HG03571 (cell line): ENCODE results near the gene SPATA9.

Experiments
- ATAC-seq: cut with Tn5 transposase; IDR thresholded peaks from one replicate; pipeline ENCODE4 v1.9.1; 2021; ENCODE audit not compliant: unreplicated experiment

The SPATA9 gene

DNA sequence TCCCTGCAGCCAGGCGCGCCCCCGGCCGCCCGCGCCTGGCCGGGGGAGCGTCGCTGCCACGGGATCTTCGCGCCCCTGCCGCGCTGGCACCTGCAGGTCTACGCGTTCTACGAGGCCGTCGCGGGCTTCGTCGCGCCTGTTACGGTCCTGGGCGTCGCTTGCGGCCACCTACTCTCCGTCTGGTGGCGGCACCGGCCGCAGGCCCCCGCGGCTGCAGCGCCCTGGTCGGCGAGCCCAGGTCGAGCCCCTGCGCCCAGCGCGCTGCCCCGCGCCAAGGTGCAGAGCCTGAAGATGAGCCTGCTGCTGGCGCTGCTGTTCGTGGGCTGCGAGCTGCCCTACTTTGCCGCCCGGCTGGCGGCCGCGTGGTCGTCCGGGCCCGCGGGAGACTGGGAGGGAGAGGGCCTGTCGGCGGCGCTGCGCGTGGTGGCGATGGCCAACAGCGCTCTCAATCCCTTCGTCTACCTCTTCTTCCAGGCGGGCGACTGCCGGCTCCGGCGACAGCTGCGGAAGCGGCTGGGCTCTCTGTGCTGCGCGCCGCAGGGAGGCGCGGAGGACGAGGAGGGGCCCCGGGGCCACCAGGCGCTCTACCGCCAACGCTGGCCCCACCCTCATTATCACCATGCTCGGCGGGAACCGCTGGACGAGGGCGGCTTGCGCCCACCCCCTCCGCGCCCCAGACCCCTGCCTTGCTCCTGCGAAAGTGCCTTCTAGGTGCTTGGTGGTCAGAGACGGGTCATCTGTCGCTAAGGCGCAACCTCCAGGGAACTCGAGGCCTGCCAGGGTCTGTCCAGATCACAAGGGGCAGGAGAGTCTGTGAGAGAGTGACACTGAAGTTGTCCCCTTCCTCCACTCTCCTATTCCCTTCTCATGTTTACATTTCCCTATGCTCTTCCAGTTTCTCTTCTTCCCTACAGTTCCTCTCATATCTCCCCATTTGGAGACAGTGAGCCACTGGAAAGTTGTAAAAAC, 61.6 kb downstream of the SPATA9 start:
- ATAC-seq, result peak; percentile 49

GRCh38 chr5:95620030-95620869, 62.5 kb downstream of the SPATA9 start, which contains the start of gene GPR150:
GPR150 (plus strand) TSS chr5:95620087; CDS start chr5:95620276, 189 bp downstream.
- ATAC-seq, result peak; percentile 67

DNA sequence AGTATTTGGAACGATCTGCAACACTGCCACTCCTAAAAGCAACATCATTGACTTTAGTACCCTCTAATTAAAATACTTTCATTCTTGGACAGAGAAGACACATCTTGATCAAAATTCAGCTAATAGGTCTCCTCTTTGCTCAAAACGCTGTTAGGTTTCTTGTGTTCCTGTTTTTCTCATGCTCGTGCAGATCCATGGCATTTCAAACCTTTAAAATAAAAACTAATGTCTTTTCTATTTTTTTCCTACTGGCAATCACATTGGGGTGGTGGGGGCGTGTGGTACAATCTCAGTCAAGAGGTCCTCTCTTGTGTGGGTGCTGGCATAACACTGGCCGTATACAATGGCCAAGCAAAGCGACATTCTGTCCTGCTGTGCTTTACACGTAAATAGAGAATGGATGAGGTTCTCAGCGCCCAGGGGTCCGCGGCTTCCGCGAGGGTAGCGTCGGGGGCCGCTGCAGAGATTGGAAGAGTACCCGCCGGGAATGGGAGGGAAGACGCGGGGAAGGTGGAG, 63.2 kb downstream of the SPATA9 start:
- no peak for ATAC-seq

DNA sequence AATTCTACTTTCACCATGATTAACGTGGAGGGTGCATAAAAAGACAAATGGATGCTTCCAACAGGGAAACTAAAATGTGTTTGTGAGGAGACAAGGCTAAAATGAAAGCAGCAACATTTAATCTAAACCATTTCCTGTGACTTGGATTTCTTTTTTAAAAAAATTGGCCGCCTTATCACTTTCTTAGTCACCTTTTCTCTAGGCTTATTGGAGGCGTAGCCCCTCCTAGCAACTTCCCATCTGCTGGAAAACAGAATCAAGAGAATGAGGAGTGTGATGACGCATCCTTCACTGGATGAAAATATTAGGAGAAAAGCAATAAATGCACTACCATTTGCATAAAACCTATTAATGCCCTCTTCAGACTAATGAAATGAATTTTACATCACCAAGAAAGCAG, 63.7 kb downstream of the SPATA9 start:
- ATAC-seq, result no peak

DNA sequence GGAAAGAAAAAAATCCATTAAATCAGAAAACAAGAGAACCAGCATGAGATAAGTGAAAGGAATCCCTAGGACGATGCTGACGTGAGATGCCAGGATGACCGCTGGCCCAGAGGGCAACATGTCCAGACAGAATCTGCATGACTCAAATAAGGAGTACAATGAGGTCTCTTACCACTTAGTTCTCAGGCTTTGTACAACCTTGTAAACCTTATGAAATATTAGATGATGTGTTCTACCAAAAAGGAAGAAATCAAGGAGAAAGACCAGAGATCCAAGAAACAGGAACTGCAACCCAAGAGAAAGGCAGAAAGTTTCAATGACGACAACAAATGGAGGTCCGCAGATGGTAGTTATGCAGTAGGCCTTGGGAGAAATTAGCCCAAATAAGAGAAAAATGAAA, 65.7 kb downstream of the SPATA9 start:
- no peak for ATAC-seq

- ATAC-seq, result peak; percentile 43
Observed at GRCh38 chr5:95615164-95615467, 67.7 kb downstream of the SPATA9 start.

GRCh38 chr5:95613514-95613913, 69.3 kb downstream of the SPATA9 start:
- ATAC-seq, result no peak

DNA sequence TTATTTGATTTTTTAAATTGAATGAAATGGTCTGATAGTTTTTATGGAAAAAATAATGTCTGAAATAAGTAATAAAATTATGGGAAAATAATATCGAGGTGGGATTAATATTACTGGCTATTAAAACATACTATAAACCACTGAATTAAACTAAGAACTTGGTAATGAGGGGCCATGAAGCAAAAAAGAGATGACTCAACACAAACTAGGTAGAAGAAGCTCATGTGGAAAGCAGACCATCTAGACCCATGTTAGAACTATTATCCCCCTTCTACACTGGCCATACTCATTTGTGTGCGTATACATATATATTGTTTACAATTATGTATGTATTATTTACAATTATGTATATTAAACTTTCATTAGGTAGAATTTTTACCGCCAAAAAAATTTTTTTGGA, 71.4 kb downstream of the SPATA9 start:
- no peak for ATAC-seq

GRCh38 chr5:95610546-95610945, 72.2 kb downstream of the SPATA9 start:
- ATAC-seq, result no peak

GRCh38 chr5:95609711-95610110, 73.1 kb downstream of the SPATA9 start:
- no peak for ATAC-seq
